ENCODE results near the gene PPHLN1.

GRCh38 chr12:42283739-42284138 is 42.2 kb upstream of the PPHLN1 start:
- TF ChIP-seq CTCF (IDR thresholded peaks at IDR 0.05), result no peak
- TF ChIP-seq POLR2AphosphoS5 (IDR thresholded peaks at IDR 0.05), result no peak
